Neural cell (in vitro differentiated cells): Measurements from ENCODE around the gene ARMC9. TPM values are rescaled to one million over a fixed set of nuclear protein-coding genes. Genes with fewer than 3 reads are reported as not detected.

ENCODE experiments used
- H2AFZ ChIP-seq: fragments of 200-600, 300-800 bp; sonication (generic), shearing (Covaris generic); 2 replicates; pipeline ENCODE4 v1.6.0; 2014; ENCODE audit warnings: low read depth, mild to moderate bottlenecking, antibody characterized with exemption, low read length, moderate library complexity
- H3F3A ChIP-seq: fragments of 200-600 bp; shearing (Covaris generic); 2 replicates; pipeline ENCODE4 v1.6.1; 2016; ENCODE audit warnings: mild to moderate bottlenecking, moderate library complexity, mixed read lengths, antibody characterized with exemption, low read length; ENCODE audit not compliant: insufficient read depth, poor library complexity, severe bottlenecking
- H3K27ac ChIP-seq: fragments of 200-600, 300-800 bp; sonication (generic), shearing (Covaris generic); 2 replicates; pipeline ENCODE4 v1.5.1; 2014; ENCODE audit warnings: mild to moderate bottlenecking, low read length, moderate library complexity
- H3K27me3 ChIP-seq: fragments of 300-800, 200-600 bp; sonication (generic), shearing (Covaris generic); 2 replicates; pipeline ENCODE4 v1.6.0; 2014; ENCODE audit warnings: mild to moderate bottlenecking, low read depth, low read length, moderate library complexity; ENCODE audit not compliant: insufficient read depth
- H3K36me3 ChIP-seq: fragments of 300-800, 200-600 bp; sonication (generic), shearing (Covaris generic); 2 replicates; pipeline ENCODE4 v1.5.1; 2014; ENCODE audit warnings: mild to moderate bottlenecking, antibody characterized with exemption, low read length, moderate library complexity; ENCODE audit not compliant: insufficient read depth
- H3K4me2 ChIP-seq: fragments of 300-800, 200-600 bp; sonication (generic), shearing (Covaris generic); 2 replicates; pipeline ENCODE4 v1.6.0; 2014; ENCODE audit warnings: mild to moderate bottlenecking, low read length
- H3K4me3 ChIP-seq: fragments of 300-800, 200-600 bp; sonication (generic), shearing (Covaris generic); 2 replicates; pipeline ENCODE4 v1.5.1; 2014; ENCODE audit warnings: mild to moderate bottlenecking, low read length, moderate library complexity
- H3K79me2 ChIP-seq: fragments of 200-600 bp; shearing (Covaris generic); replicated peaks from 2 replicates; pipeline ENCODE4 v1.6.0; 2014; ENCODE audit warnings: mild to moderate bottlenecking, low read length, moderate library complexity; ENCODE audit not compliant: insufficient read depth
- H3K9ac ChIP-seq: fragments of 300-800, 200-600 bp; sonication (generic), shearing (Covaris generic); 2 replicates; pipeline ENCODE4 v1.6.1; 2016; ENCODE audit warnings: mild to moderate bottlenecking, low read length, mixed read lengths
- H3K9me2 ChIP-seq: fragments of 200-600 bp; shearing (Covaris generic); 2 replicates; pipeline ENCODE4 v1.6.1; 2016; ENCODE audit warnings: mild to moderate bottlenecking, low read length, mixed read lengths; ENCODE audit not compliant: insufficient read depth
- H3K9me3 ChIP-seq: fragments of 200-600, 300-800 bp; sonication (generic), shearing (Covaris generic); 2 replicates; pipeline ENCODE4 v1.6.1; 2016; ENCODE audit warnings: mild to moderate bottlenecking, mixed run types, low read length, moderate library complexity, mixed read lengths
- H4K20me1 ChIP-seq: fragments of 200-600 bp; shearing (Covaris generic); 2 replicates; pipeline ENCODE4 v1.6.1; 2016; ENCODE audit warnings: mild to moderate bottlenecking, mixed run types; ENCODE audit not compliant: insufficient read depth
- EP300 ChIP-seq: fragments of 450-650 bp; conservative IDR thresholded peaks from 2 replicates; pipeline ENCODE4 v1.6.1; 2014; ENCODE audit warnings: antibody characterized with exemption, mild to moderate bottlenecking, moderate library complexity; ENCODE audit not compliant: poor library complexity, severe bottlenecking
- EZH2 ChIP-seq: fragments of 200-600, 300-800 bp; shearing (Covaris generic), sonication (generic); IDR thresholded peaks from 2 replicates; pipeline ENCODE4 v1.6.1; 2014; ENCODE audit warnings: antibody characterized with exemption, low read length, borderline replicate concordance, mild to moderate bottlenecking; ENCODE audit not compliant: insufficient read depth, poor library complexity, severe bottlenecking
- MXI1 ChIP-seq: fragments of 450-650 bp; conservative IDR thresholded peaks from 2 replicates; pipeline ENCODE4 v1.6.1; 2014; ENCODE audit warnings: antibody characterized with exemption, mild to moderate bottlenecking; ENCODE audit not compliant: poor library complexity, severe bottlenecking
- POLR2AphosphoS5 ChIP-seq: IDR thresholded peaks from 2 replicates; pipeline ENCODE4 v1.6.1; 2012
- RAD21 ChIP-seq: fragments of 450-650 bp; conservative IDR thresholded peaks from 2 replicates; pipeline ENCODE4 v1.6.1; 2014; ENCODE audit warnings: antibody characterized with exemption, mild to moderate bottlenecking, moderate library complexity
- SMC3 ChIP-seq: fragments of 450-650 bp; conservative IDR thresholded peaks from 2 replicates; pipeline ENCODE4 v1.6.1; 2014; ENCODE audit warnings: antibody characterized with exemption, mild to moderate bottlenecking, moderate library complexity; ENCODE audit not compliant: poor library complexity
- TAF1 ChIP-seq: IDR thresholded peaks from 2 replicates; pipeline ENCODE4 v1.6.1; 2012; ENCODE audit warnings: low read depth
- polyA plus RNA-seq: library from polyadenylated mRNA; depleted of rRNA; stranded (reverse); fragments of >200 nt; gene quantifications from 2 replicates; pipeline ENCODE4 v1.2.3, GENCODE V29; 2014
- TF ChIP-seq, protein P1 (sequence below): IDR thresholded peaks from 2 replicates; pipeline ENCODE4 v1.6.1; 2012; ENCODE audit warnings: borderline replicate concordance
- TF ChIP-seq, protein P2 (sequence below): fragments of 450-650 bp; IDR thresholded peaks from 2 replicates; pipeline ENCODE4 v1.5.1; 2014; ENCODE audit warnings: antibody characterized with exemption, mild to moderate bottlenecking, moderate library complexity; ENCODE audit not compliant: poor library complexity, severe bottlenecking

ARMC9 gene
- polyA plus RNA-seq, 1 donor from 2014 or later, result 13.9 TPM

DNA sequence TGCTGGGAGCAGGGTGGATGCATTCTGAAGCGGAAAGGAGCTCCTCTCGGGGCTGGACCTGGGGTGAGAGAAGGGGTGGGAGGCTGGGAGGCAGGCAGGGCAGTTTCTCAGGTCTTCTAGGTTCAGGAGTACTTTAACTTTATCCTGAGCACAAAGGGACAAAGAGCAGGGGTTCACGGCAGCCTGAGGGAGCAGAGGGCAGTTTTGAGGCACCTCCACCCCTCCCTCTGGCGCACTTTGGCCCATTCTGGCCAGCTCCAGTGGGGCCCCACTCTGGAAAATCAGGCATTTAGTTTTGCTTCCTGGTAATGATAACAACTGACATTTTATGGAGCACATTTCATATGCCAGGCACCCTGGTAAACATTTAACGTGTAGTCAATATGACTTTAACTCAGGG, 211.3 kb downstream of the ARMC9 start:
- Histone ChIP-seq H3K9me2 (no peaks in the 10 kb centered on the region), H3K27ac (no peak overlapping the region)
- TF ChIP-seq EP300 (no peak), POLR2AphosphoS5 (no peak)

DNA sequence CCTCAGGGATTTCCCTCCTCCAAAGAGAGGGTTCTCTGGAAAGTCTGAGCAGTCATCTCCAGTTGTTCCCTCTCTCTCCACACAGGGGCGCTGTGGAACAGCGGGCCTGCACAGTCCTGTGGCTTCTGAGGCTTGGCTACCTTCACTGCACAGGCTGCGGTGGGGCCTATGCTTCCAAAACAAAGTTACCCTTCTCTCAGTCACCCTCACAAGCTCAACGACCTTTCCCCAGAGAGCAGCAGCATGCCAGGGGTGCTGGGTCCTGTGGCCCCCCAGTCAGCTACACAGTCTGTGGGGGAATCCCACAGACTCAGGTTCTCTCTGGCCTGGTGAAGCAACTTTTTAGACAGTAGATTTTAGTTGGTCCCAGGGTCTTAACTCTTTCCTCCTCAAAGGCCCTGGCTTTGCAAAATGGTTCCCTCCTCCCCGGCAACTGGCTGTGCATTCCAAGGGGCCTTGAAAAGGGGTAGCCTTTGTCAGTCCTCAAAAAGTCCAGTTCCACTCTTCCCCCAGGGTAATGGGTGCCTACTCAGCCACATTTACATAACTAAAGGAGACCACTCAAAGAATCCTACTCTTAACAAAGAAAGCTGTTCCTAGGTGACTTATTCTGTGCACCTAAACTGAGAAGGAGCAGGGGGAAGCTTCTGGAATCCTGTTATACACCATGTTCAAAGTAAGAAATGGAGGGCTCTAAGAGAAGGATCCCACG, 212.0 kb downstream of the ARMC9 start:
- Histone ChIP-seq H3K27me3 (peaks cover 5% of the 10 kb centered on the region), H3K4me3 (no peak overlapping the region), H3K36me3 (no peaks in the 10 kb centered on the region), H3K9ac (no peak overlapping the region), H4K20me1 (no peaks in the 10 kb centered on the region), H3F3A (no peaks in the 10 kb centered on the region), H2AFZ (no peak overlapping the region), H3K27ac (no peak overlapping the region), H3K4me2 (no peak overlapping the region), H3K79me2 (no peaks in the 10 kb centered on the region), H3K9me3 (no peaks in the 10 kb centered on the region), H3K9me2 (no peaks in the 10 kb centered on the region)
- TF ChIP-seq SMC3 (no peak), TAF1 (no peak), MXI1 (no peak), EP300 (no peak), POLR2AphosphoS5 (no peak), EZH2 (no peak), RAD21 (no peak)
- TF ChIP-seq, protein P1, sequence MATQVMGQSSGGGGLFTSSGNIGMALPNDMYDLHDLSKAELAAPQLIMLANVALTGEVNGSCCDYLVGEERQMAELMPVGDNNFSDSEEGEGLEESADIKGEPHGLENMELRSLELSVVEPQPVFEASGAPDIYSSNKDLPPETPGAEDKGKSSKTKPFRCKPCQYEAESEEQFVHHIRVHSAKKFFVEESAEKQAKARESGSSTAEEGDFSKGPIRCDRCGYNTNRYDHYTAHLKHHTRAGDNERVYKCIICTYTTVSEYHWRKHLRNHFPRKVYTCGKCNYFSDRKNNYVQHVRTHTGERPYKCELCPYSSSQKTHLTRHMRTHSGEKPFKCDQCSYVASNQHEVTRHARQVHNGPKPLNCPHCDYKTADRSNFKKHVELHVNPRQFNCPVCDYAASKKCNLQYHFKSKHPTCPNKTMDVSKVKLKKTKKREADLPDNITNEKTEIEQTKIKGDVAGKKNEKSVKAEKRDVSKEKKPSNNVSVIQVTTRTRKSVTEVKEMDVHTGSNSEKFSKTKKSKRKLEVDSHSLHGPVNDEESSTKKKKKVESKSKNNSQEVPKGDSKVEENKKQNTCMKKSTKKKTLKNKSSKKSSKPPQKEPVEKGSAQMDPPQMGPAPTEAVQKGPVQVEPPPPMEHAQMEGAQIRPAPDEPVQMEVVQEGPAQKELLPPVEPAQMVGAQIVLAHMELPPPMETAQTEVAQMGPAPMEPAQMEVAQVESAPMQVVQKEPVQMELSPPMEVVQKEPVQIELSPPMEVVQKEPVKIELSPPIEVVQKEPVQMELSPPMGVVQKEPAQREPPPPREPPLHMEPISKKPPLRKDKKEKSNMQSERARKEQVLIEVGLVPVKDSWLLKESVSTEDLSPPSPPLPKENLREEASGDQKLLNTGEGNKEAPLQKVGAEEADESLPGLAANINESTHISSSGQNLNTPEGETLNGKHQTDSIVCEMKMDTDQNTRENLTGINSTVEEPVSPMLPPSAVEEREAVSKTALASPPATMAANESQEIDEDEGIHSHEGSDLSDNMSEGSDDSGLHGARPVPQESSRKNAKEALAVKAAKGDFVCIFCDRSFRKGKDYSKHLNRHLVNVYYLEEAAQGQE, result no peak
- TF ChIP-seq, protein P2, sequence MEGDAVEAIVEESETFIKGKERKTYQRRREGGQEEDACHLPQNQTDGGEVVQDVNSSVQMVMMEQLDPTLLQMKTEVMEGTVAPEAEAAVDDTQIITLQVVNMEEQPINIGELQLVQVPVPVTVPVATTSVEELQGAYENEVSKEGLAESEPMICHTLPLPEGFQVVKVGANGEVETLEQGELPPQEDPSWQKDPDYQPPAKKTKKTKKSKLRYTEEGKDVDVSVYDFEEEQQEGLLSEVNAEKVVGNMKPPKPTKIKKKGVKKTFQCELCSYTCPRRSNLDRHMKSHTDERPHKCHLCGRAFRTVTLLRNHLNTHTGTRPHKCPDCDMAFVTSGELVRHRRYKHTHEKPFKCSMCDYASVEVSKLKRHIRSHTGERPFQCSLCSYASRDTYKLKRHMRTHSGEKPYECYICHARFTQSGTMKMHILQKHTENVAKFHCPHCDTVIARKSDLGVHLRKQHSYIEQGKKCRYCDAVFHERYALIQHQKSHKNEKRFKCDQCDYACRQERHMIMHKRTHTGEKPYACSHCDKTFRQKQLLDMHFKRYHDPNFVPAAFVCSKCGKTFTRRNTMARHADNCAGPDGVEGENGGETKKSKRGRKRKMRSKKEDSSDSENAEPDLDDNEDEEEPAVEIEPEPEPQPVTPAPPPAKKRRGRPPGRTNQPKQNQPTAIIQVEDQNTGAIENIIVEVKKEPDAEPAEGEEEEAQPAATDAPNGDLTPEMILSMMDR, result no peak

More for the DNA sequence above, 211.3 kb downstream of the ARMC9 start:
- Histone ChIP-seq H2AFZ (no peak overlapping the region), H3K4me3 (no peak overlapping the region), H3K27me3 (peaks cover 5% of the 10 kb centered on the region), H3K36me3 (no peaks in the 10 kb centered on the region), H3K4me2 (no peak overlapping the region), H3K79me2 (no peaks in the 10 kb centered on the region), H4K20me1 (no peaks in the 10 kb centered on the region), H3F3A (no peaks in the 10 kb centered on the region), H3K9me3 (no peaks in the 10 kb centered on the region), H3K9ac (no peak overlapping the region)
